Measurements from ENCODE around the gene PRMT2.

GRCh38 chr21:46610018-46610701 lies 25.3 kb upstream of the PRMT2 start:
- TF ChIP-seq FOXM1 (IDR thresholded peaks at IDR 0.05; ENCODE audit: borderline replicate concordance, low read depth) = no peak
- no peak for TF ChIP-seq CEBPB (IDR thresholded peaks at IDR 0.05)
- no peak for TF ChIP-seq CREB1 (IDR thresholded peaks at IDR 0.05; ENCODE audit: low read depth)
- no peak for TF ChIP-seq MAX (IDR thresholded peaks at IDR 0.05)
- TF ChIP-seq EP300 (IDR thresholded peaks at IDR 0.05; ENCODE audit: borderline replicate concordance) = no peak
- TF ChIP-seq TEAD4 (IDR thresholded peaks at IDR 0.05) = no peak
- TF ChIP-seq YY1 (IDR thresholded peaks at IDR 0.05; ENCODE audit: low read depth) = no peak
